H1 (cell line): Measurements from ENCODE around the gene SCN4A. TPM values are rescaled to one million over a fixed set of nuclear protein-coding genes. Genes with fewer than 3 reads are reported as not detected.

ENCODE experiments used
- CHD2 ChIP-seq: IDR thresholded peaks from 2 replicates; pipeline ENCODE4 v1.6.1; 2012; ENCODE audit warnings: low read length, improper control_type of control experiment
- GTF2F1 ChIP-seq: IDR thresholded peaks from 2 replicates; pipeline ENCODE4 v1.6.1; 2012; ENCODE audit warnings: low read depth, low read length, improper control_type of control experiment, borderline replicate concordance
- KDM5A ChIP-seq: fragments of 200-600 bp; IDR thresholded peaks from 2 replicates; pipeline ENCODE4 v1.7.1; 2012; ENCODE audit warnings: mild to moderate bottlenecking, low read length, inconsistent platforms, mixed read lengths
- POLR2AphosphoS5 ChIP-seq: IDR thresholded peaks from 2 replicates; pipeline ENCODE4 v1.6.1; 2011; ENCODE audit warnings: low read depth, low read length
- polyA plus RNA-seq, 7 experiments: library from polyadenylated mRNA; depleted of rRNA in 3 of 7; stranded (reverse) in 5 of 7; unstranded in 2 of 7; fragments of >200 nt in 5 of 7; fragments of 200-250 nt in 2 of 7; gene quantifications; 1 replicate in 5 of 7; 2 replicates in 1 of 7; 4 replicates in 1 of 7; pipeline versions ENCODE4 v1.2.1 to v1.2.3, GENCODE V29; 2011 to 2013; ENCODE audit warnings: missing spikeins in 2 of 7, mixed read lengths in 2 of 7
- total RNA-seq: library from RNA; stranded (reverse); fragmentation: NEBNext Ultra II Directional; extraction: Animal tissue kit (Norgen Biotek cat#: 25700); gene quantifications from 2 replicates; pipeline ENCODE4 v1.2.1, GENCODE V29; 2021
- TF ChIP-seq, protein P1 (sequence below), 3 experiments: IDR thresholded peaks; 1 replicate in 2 of 3; 2 replicates in 1 of 3; pipeline versions ENCODE4 v1.5.1 to v1.6.1; 2011; ENCODE audit warnings: low read length in 3 of 3, mild to moderate bottlenecking in 3 of 3, inconsistent platforms in 2 of 3, low read depth in 1 of 3, moderate library complexity in 1 of 3; ENCODE audit not compliant: insufficient read depth in 1 of 3; ENCODE audit errors: control extremely low read depth in 1 of 3
- TF ChIP-seq, protein P2 (sequence below): IDR thresholded peaks from 2 replicates; pipeline ENCODE4 v1.6.1; 2012; ENCODE audit warnings: inconsistent platforms
- TF ChIP-seq, protein P3 (sequence below): fragments of 300-600 bp; sonication (generic); IDR thresholded peaks from 2 replicates; pipeline ENCODE4 v1.7.1; 2012; ENCODE audit warnings: low read length, moderate library complexity, mild to moderate bottlenecking, inconsistent platforms; ENCODE audit not compliant: insufficient replicate concordance
- TF ChIP-seq, protein P4 (sequence below): IDR thresholded peaks from 2 replicates; pipeline ENCODE4 v1.6.1; 2011; ENCODE audit warnings: low read depth, mild to moderate bottlenecking, low read length; ENCODE audit not compliant: insufficient read depth

The SCN4A gene
- total and polyA plus RNA-seq, 2 of the 8 experiments (the other 6 are each of a cell fraction or from before 2014, with no cell fraction given): 5.0 to 8.5 TPM

DNA sequence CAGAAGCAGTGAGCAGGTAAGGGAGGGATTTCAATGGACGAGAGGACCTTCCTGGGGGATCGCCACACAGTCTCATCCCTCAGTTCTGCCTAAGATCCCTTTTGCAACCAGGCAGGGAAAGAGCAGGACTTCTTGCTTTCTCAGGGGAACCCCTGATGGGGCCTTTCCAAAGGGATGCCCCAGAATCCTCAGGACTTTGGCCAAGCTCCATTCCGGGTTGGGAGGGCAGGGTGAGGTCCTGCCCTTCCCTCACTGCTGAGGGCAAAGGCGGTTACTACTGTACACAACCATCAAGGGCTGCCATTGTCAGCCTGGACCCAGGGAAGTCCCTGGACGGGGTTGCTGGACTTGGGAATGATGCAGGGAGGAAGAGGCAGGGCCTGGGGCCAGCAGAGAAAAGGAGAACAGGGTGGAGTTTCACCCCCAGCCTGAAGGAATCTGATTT, 35.1 kb upstream of the SCN4A start (continued):
- TF ChIP-seq, protein P1, sequence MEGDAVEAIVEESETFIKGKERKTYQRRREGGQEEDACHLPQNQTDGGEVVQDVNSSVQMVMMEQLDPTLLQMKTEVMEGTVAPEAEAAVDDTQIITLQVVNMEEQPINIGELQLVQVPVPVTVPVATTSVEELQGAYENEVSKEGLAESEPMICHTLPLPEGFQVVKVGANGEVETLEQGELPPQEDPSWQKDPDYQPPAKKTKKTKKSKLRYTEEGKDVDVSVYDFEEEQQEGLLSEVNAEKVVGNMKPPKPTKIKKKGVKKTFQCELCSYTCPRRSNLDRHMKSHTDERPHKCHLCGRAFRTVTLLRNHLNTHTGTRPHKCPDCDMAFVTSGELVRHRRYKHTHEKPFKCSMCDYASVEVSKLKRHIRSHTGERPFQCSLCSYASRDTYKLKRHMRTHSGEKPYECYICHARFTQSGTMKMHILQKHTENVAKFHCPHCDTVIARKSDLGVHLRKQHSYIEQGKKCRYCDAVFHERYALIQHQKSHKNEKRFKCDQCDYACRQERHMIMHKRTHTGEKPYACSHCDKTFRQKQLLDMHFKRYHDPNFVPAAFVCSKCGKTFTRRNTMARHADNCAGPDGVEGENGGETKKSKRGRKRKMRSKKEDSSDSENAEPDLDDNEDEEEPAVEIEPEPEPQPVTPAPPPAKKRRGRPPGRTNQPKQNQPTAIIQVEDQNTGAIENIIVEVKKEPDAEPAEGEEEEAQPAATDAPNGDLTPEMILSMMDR (IDR thresholded peaks at IDR 0.05; ENCODE audit: control extremely low read depth in 1 of 3, insufficient read depth in 1 of 3, low read depth in 1 of 3, low read length in 3 of 3): no peak
- TF ChIP-seq, protein P2, sequence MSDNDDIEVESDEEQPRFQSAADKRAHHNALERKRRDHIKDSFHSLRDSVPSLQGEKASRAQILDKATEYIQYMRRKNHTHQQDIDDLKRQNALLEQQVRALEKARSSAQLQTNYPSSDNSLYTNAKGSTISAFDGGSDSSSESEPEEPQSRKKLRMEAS: no peak
- TF ChIP-seq KDM5A: no peak
- no peak for TF ChIP-seq POLR2AphosphoS5
- TF ChIP-seq, protein P3, sequence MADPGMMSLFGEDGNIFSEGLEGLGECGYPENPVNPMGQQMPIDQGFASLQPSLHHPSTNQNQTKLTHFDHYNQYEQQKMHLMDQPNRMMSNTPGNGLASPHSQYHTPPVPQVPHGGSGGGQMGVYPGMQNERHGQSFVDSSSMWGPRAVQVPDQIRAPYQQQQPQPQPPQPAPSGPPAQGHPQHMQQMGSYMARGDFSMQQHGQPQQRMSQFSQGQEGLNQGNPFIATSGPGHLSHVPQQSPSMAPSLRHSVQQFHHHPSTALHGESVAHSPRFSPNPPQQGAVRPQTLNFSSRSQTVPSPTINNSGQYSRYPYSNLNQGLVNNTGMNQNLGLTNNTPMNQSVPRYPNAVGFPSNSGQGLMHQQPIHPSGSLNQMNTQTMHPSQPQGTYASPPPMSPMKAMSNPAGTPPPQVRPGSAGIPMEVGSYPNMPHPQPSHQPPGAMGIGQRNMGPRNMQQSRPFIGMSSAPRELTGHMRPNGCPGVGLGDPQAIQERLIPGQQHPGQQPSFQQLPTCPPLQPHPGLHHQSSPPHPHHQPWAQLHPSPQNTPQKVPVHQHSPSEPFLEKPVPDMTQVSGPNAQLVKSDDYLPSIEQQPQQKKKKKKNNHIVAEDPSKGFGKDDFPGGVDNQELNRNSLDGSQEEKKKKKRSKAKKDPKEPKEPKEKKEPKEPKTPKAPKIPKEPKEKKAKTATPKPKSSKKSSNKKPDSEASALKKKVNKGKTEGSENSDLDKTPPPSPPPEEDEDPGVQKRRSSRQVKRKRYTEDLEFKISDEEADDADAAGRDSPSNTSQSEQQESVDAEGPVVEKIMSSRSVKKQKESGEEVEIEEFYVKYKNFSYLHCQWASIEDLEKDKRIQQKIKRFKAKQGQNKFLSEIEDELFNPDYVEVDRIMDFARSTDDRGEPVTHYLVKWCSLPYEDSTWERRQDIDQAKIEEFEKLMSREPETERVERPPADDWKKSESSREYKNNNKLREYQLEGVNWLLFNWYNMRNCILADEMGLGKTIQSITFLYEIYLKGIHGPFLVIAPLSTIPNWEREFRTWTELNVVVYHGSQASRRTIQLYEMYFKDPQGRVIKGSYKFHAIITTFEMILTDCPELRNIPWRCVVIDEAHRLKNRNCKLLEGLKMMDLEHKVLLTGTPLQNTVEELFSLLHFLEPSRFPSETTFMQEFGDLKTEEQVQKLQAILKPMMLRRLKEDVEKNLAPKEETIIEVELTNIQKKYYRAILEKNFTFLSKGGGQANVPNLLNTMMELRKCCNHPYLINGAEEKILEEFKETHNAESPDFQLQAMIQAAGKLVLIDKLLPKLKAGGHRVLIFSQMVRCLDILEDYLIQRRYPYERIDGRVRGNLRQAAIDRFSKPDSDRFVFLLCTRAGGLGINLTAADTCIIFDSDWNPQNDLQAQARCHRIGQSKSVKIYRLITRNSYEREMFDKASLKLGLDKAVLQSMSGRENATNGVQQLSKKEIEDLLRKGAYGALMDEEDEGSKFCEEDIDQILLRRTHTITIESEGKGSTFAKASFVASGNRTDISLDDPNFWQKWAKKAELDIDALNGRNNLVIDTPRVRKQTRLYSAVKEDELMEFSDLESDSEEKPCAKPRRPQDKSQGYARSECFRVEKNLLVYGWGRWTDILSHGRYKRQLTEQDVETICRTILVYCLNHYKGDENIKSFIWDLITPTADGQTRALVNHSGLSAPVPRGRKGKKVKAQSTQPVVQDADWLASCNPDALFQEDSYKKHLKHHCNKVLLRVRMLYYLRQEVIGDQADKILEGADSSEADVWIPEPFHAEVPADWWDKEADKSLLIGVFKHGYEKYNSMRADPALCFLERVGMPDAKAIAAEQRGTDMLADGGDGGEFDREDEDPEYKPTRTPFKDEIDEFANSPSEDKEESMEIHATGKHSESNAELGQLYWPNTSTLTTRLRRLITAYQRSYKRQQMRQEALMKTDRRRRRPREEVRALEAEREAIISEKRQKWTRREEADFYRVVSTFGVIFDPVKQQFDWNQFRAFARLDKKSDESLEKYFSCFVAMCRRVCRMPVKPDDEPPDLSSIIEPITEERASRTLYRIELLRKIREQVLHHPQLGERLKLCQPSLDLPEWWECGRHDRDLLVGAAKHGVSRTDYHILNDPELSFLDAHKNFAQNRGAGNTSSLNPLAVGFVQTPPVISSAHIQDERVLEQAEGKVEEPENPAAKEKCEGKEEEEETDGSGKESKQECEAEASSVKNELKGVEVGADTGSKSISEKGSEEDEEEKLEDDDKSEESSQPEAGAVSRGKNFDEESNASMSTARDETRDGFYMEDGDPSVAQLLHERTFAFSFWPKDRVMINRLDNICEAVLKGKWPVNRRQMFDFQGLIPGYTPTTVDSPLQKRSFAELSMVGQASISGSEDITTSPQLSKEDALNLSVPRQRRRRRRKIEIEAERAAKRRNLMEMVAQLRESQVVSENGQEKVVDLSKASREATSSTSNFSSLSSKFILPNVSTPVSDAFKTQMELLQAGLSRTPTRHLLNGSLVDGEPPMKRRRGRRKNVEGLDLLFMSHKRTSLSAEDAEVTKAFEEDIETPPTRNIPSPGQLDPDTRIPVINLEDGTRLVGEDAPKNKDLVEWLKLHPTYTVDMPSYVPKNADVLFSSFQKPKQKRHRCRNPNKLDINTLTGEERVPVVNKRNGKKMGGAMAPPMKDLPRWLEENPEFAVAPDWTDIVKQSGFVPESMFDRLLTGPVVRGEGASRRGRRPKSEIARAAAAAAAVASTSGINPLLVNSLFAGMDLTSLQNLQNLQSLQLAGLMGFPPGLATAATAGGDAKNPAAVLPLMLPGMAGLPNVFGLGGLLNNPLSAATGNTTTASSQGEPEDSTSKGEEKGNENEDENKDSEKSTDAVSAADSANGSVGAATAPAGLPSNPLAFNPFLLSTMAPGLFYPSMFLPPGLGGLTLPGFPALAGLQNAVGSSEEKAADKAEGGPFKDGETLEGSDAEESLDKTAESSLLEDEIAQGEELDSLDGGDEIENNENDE: no peak
- no peak for TF ChIP-seq CHD2
- TF ChIP-seq, protein P4, sequence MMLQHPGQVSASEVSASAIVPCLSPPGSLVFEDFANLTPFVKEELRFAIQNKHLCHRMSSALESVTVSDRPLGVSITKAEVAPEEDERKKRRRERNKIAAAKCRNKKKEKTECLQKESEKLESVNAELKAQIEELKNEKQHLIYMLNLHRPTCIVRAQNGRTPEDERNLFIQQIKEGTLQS: no peak
- TF ChIP-seq GTF2F1: no peak
